Right renal cortex interstitium (tissue), 3 donors: ENCODE results near the gene DBH. TPM values are rescaled to one million over a fixed set of nuclear protein-coding genes. Genes with fewer than 3 reads are reported as not detected.
"Not testable (repeated sequence)": the region's sequence is repeated elsewhere in the genome, so short reads cannot be mapped to it uniquely, and the experiment has no call there.

ENCODE experiments used
- DNase-seq, 3 donors: peaks; one replicate each; pipeline ENCODE4 v3.0.0-alpha.2; 2013; ENCODE audit warnings: low read depth in 3 of 3, low spot score in 2 of 3
- polyA plus RNA-seq, 3 donors: library from polyadenylated mRNA; unstranded; fragments of 120-200 nt; gene quantifications; one replicate each; pipeline ENCODE4 v1.2.1, GENCODE V29; 2013; ENCODE audit not compliant: insufficient read length in 3 of 3

The DBH gene
- polyA plus RNA-seq, 3 donors = 0.62 TPM

DNA sequence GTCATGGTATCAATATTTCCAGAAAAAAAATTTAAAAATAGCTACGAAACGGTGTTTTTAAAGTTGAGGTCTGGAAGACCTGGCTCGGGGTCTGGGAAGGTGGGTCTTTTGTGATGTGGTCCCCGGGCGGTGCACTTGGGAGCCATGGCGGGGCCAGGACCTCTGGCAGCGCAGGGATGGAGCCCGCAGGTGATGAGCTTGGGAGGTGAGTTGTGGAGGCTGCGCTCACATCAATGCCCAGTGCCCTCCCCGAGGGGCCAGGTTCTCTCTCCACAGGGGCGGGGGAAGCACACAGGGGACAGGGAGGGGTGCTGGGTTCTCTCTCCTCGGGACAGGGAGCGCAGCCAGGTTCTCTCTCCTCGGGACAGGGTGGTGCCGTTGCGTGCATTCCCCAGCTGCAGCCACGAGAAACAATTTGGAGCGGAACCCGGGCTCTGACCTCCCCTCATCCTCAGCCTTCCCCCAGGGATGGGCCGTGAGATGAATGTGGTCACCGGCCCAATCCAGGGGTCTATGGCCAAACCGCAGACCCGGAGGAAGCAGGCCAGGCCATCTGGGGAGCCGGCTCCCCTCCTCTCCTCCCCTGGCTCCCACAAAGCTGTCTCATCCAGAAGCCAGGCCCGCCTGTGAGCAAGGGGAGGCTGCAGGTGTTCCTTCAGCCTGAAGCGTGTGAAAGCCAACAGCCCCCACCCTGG lies 25.8 kb downstream of the DBH start:
- no peak for DNase-seq

GRCh38 chr9:133664173-133665050 lies 28.2 kb downstream of the DBH start:
- DNase-seq = no peak

DNA sequence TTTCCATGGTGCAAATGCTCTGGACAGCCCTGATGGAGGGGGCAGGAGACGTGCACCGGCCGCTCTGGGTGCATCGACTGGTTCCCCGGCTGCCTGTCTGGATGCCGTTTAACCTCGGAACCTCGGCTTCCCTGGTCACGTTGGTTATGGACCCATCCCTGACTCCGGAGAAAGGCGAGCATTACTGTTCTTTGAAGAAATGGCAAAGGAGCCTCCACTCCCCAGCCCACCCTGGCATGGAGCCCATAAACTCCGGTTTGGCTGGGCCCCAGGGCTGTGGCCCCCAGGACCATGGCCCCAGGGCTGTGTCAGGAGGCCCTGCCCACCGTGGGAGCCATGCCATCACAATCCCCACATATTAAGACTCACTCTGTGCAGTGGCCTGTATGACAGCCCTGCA lies 28.9 kb downstream of the DBH start:
- no peak for DNase-seq

DNA sequence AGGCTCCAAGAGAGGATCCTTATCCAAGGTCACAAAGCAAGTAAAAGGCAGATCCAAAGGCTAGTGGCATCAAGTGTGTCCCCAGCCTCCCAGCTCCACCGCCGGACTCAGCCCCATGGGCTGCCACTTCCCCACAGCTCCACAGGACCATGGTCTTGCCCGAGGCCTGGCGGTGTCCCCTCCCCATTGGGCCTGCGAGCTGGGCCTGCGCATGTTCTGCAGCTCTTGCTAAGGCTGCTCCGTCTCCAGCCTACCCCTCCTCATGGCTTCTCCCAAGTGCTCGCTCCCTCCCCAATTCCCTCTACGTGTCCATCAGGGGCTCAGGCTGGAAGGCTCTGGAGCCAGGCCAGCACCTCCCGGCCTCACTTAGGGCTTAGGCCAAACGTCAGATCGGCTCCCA lies 29.4 kb downstream of the DBH start:
- no peak for DNase-seq

GRCh38 chr9:133666387-133666786 lies 30.2 kb downstream of the DBH start:
- no peak for DNase-seq

DNA sequence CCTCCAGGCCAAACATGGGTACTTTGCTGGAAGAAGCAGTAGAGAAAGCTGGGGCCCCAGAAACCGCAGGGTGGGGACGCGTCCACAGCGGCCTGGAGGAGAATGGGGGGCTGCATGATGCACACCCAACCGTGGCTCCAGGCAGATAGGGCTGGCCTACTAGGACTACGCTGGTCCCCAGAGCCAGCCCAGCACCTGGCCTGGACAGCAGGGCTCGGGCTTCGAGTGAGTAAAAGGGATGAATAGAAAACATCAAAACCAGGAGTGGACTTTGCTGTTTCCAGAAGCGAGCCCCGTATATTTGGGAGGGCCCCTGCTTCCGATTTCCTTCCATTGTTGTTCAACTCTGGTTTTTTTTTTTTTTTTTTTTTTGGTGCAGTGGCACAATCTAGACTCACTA lies 30.7 kb downstream of the DBH start:
- no peak for DNase-seq

- no peak for DNase-seq
Measured at GRCh38 chr9:133667759-133668450, 31.7 kb downstream of the DBH start.

GRCh38 chr9:133669182-133669801 lies 33.1 kb downstream of the DBH start:
- no peak for DNase-seq

DNA sequence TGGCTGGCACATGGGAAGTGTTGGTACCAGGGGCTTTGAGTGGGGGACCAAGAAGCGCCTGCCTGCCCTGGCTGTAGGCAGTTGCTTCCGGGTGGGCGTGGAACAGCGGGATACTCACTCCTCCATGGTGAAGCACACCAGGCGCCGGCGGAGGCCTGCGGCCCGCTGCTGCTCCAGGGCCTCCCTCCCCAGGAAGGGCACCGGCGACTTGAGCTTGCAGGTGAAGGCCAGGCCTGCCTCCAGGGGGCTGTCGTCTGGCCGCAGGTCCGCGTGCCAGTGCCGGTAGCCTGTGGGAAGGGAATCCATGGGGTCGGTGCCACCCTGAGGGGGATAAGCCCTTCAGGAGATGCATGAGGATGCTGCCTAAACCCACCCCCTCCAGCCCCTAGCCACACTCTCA lies 34.3 kb downstream of the DBH start:
- no peak for DNase-seq

DNA sequence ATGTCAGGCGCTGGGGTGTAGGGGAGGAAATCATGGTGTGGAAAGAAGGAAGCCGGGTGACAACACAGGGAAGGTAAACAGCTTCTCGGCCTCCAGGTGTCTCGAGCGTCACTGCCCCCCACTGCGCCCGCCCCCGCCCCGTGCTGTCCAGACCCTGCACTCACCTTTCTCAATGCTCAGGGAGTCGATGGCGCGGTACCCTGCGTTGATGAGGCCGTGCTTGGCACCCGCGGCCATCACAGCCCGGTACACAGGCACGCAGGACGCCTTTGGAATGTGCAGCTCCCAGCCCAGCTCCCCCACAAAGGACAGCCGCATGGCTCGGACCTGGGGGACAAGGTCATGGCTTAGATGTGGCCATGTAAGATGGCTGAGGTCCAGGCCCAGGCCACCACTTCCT lies 35.2 kb downstream of the DBH start:
- no peak for DNase-seq

- no peak for DNase-seq
Measured at GRCh38 chr9:133672503-133673257, 36.5 kb downstream of the DBH start.

GRCh38 chr9:133673258-133673655 lies 37.1 kb downstream of the DBH start:
- no peak for DNase-seq

DNA sequence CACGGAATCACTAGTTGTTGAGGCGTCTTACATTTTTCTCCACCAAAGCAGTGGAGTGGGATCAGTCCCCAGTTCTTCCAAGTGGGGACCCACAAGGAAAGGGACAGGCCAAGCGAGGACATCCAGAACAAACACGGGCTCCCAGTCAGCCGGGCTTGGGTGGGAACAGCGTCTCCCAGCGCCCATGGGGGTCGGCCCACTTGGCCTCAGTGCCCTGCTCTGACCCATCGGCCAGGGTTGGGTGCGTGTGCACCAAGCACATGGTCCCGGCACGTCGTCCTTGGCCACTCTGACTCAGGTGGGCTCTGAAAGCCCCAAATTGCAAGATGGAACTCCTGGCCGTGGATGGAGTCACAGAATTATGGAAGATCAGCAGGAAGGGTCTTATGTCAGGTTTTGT lies 37.9 kb downstream of the DBH start:
- no peak for DNase-seq

- DNase-seq = not testable (repeated sequence)
Measured at GRCh38 chr9:133675796-133676195, 39.6 kb downstream of the DBH start.

DNA sequence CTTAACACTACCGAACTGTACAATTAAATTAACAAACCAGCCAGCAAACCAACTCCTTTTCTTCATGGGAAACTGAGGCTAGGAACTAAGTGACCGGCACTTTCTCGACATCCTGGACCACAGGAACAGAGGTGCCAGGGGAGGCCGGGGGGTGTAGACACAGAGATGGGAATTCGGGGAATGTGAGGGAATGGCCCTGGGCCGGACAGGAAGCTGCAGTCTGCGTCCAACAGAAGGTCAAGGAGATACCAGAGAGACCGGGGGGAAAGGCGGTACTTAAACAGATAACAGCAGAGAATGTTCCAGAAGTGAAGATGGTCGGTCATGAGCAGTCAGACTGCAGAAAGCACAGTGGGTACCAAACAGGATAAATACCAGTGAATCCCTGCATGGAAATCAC lies 40.3 kb downstream of the DBH start:
- DNase-seq = no peak

DNA sequence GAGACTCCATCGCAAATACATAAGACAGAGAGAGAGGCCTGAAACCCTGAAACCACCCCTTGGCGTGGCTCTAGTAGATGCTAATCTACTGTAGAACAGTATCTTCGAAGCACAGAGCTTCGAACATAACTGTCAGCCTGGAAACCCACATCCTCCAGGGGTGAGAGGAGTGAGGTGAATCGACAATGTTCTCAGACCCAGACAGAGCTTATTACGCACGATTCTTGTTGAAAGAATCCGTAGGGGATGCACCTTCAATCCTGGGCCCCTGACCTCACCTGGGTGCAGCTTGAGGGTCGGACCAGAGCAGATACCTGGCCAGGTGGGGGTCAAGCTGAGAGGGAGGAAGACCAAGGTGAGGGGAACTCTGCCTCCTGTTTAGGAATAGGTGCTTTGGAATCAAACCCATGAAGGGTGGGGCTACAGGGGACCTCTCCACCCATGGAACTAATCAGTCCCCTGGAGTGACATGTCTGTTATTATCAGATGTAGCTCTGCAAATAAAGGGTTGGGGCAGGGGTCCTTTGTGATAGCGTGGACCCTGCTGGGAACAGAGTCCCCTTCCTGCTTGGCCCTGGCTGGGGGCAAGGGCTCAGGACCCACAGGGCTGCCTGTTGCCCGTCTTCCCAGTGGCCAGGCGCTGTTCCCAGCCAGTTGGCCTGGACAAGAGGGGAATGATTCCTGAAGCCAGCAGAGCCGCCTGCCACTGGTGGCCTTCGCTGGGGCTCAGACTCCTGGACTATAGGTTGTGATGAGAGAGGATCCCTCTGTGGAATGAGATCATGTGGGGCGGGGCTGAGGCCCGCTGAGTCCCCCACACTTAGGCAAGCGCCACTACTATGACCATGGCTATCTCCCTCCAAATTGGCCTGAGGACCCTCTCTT lies 41.2 kb downstream of the DBH start:
- DNase-seq = no peak

- no peak for DNase-seq
Measured at GRCh38 chr9:133679056-133679455, 42.9 kb downstream of the DBH start.

GRCh38 chr9:133679466-133680061 lies 43.4 kb downstream of the DBH start:
- no peak for DNase-seq
